ENCODE measurements around the gene TMED6.

Gene TMED6

GRCh38 chr16:69350536-69351133 is 951 bp downstream of the TMED6 start:
- DNase-seq: no peak

- DNase-seq: no peak
These were observed 2.0 kb downstream of the TMED6 start for GRCh38 chr16:69349536-69349935.

- DNase-seq: no peak
These were observed 3.4 kb downstream of the TMED6 start for GRCh38 chr16:69348222-69348621.

- no peak for DNase-seq
These were observed 4.9 kb downstream of the TMED6 start for GRCh38 chr16:69346683-69347082.

- no peak for DNase-seq
These were observed 5.7 kb downstream of the TMED6 start for GRCh38 chr16:69345923-69346322.

GRCh38 chr16:69344171-69344570 is 7.4 kb downstream of the TMED6 start:
- DNase-seq: no peak

GRCh38 chr16:69340095-69340644 is 11.4 kb downstream of the TMED6 start:
- no peak for DNase-seq

GRCh38 chr16:69339289-69340094 is 12.1 kb downstream of the TMED6 start, which contains the start of the genes COG8 and NIP7:
COG8 (minus strand) TSS chr16:69339564; CDS start chr16:69339552, 12 bp downstream.
NIP7 (plus strand) TSS chr16:69339772; CDS start chr16:69339830, 58 bp downstream.
- DNase-seq: peak; percentile 98

GRCh38 chr16:69338557-69339288 is 12.9 kb downstream of the TMED6 start:
- DNase-seq: no peak

- DNase-seq: no peak
These were observed 16.9 kb downstream of the TMED6 start for GRCh38 chr16:69334696-69335095.

GRCh38 chr16:69330286-69331109 is 21.1 kb downstream of the TMED6 start, which contains the start of gene PDF:
PDF (minus strand) TSS chr16:69330588; CDS start chr16:69330570, 18 bp downstream.
- DNase-seq: peak; percentile 87

- no peak for DNase-seq
These were observed 22.0 kb downstream of the TMED6 start for GRCh38 chr16:69329369-69330285.

- DNase-seq: no peak
These were observed 22.7 kb downstream of the TMED6 start for GRCh38 chr16:69328854-69329316.

GRCh38 chr16:69327585-69328310 is 23.8 kb downstream of the TMED6 start:
- DNase-seq: no peak

GRCh38 chr16:69326172-69326873 is 25.3 kb downstream of the TMED6 start:
- no peak for DNase-seq

GRCh38 chr16:69325784-69326171 is 25.8 kb downstream of the TMED6 start:
- no peak for DNase-seq

- no peak for DNase-seq
These were observed 26.9 kb downstream of the TMED6 start for GRCh38 chr16:69324585-69325253.

GRCh38 chr16:69324013-69324531 is 27.5 kb downstream of the TMED6 start:
- no peak for DNase-seq

GRCh38 chr16:69323415-69323814 is 28.2 kb downstream of the TMED6 start:
- no peak for DNase-seq
